Measurements from ENCODE around the gene SNCB.

GRCh38 chr5:176619569-176620332, 10.6 kb downstream of the SNCB start:
- TF ChIP-seq CTCF (conservative IDR thresholded peaks at IDR 0.05; ENCODE audit: low read length) (no peak), EZH2phosphoT487 (IDR thresholded peaks at IDR 0.05; ENCODE audit: borderline replicate concordance) (no peak)

All from Loucy (cell line).